Gastrocnemius medialis (tissue), 4 donors: ENCODE measurements around the gene AP3B2. TPM values are rescaled to one million over a fixed set of nuclear protein-coding genes. Genes with fewer than 3 reads are reported as not detected.

Experiments
- ATAC-seq, 2 donors: fragments of 150-250 bp; one replicate each; pipeline ENCODE4 v1.9.1; 2016
- DNase-seq, 2 donors: peaks; one replicate each; pipeline ENCODE4 v3.0.0-alpha.2; 2019
- H3K27ac ChIP-seq, 4 donors: fragments of 200-600 bp; sonication (generic); 1 replicate in 1 of 4; 2 replicates in 3 of 4; pipeline ENCODE4 v1.5.1; 2016 to 2018; ENCODE audit warnings: mild to moderate bottlenecking in 2 of 4, moderate library complexity in 1 of 4
- H3K27me3 ChIP-seq, 3 donors: fragments of 200-600 bp; sonication (generic) in 2 of 3; 1 replicate in 1 of 3; 2 replicates in 2 of 3; pipeline versions ENCODE4 v1.5.1 to v1.6.0; 2016 to 2019; ENCODE audit warnings: mild to moderate bottlenecking in 1 of 3, moderate library complexity in 1 of 3
- H3K36me3 ChIP-seq, 2 donors: fragments of 200-600 bp; sonication (generic) in 1 of 2; one replicate each; pipeline ENCODE4 v1.5.1; 2017 to 2018
- H3K4me1 ChIP-seq, 2 donors: fragments of 200-600 bp; sonication (generic) in 1 of 2; one replicate each; pipeline ENCODE4 v1.5.1; 2016 to 2017; ENCODE audit warnings: mild to moderate bottlenecking in 2 of 2
- H3K4me3 ChIP-seq, 4 donors: fragments of 200-600 bp; sonication (generic) in 3 of 4; 1 replicate in 1 of 4; 2 replicates in 3 of 4; pipeline ENCODE4 v1.5.1; 2016 to 2019; ENCODE audit warnings: mild to moderate bottlenecking in 2 of 4
- H3K9me3 ChIP-seq, 3 donors: fragments of 200-600 bp; sonication (generic) in 2 of 3; 1 replicate in 1 of 3; 2 replicates in 2 of 3; pipeline ENCODE4 v1.5.1; 2016 to 2019
- CTCF ChIP-seq, 5 experiments: fragments of 450-650 bp in 3 of 5; fragments of 200-600 bp in 2 of 5; sonication (generic) in 2 of 5; IDR thresholded peaks in 4 of 5; conservative IDR thresholded peaks in 1 of 5; 1 replicate in 4 of 5; 2 replicates in 1 of 5; pipeline ENCODE4 v1.5.1; 2016 to 2019; ENCODE audit warnings: antibody characterized with exemption in 5 of 5, mild to moderate bottlenecking in 3 of 5, moderate library complexity in 3 of 5
- POLR2A ChIP-seq, 2 donors: fragments of 450-650 bp; IDR thresholded peaks; one replicate each; pipeline ENCODE4 v1.6.1; 2017; ENCODE audit warnings: antibody characterized with exemption in 2 of 2, mild to moderate bottlenecking in 2 of 2, moderate library complexity in 2 of 2
- in situ Hi-C, 4 donors: fragments of 200-750 bp; cut with MboI; loops; one replicate each; pipeline versions ENCODE4 v1.15.0 to v1.8.0; 2017; ENCODE audit warnings: low sequenced_read_pairs in 4 of 4
- intact Hi-C: fragments of 100-400 bp; cut with DNase I; formaldehyde crosslinking; loops from one replicate; pipeline ENCODE4 v1.15.1; 2023; ENCODE audit warnings: low total_unique reads
- total RNA-seq, 4 donors: library from RNA; depleted of rRNA; stranded (reverse); fragments of >200 nt; gene quantifications; one replicate each; pipeline versions ENCODE4 v1.1.0 to v1.2.3, GENCODE V29; 2016

The AP3B2 gene
- total RNA-seq, 4 donors from 2014 or later = 0.32 TPM; not detected in 3

- Histone ChIP-seq H3K27me3 (peaks cover 0 to 4% (median 2%) of the 10 kb centered on the region in 3 donors), H3K9me3 (no peaks in the 10 kb centered on the region), H3K4me1 (no peaks in the 10 kb centered on the region), H3K36me3 (no peaks in the 10 kb centered on the region), H3K27ac (no peak overlapping the region), H3K4me3 (no peak overlapping the region)
- DNase-seq = no peak
- ATAC-seq = no peak
- intact Hi-C loops (no loop called here), in situ Hi-C loops (no loop called here)
- TF ChIP-seq POLR2A (IDR thresholded peaks at IDR 0.05) (no peak), CTCF (IDR thresholded peaks at IDR 0.05 in 4 of 5, conservative IDR thresholded peaks at IDR 0.05 in 1 of 5) (no peak)
Measured at GRCh38 chr15:82635798-82636197, 73.9 kb downstream of the AP3B2 start.

- in situ Hi-C loops = no loop called here
- intact Hi-C loops = no loop called here
- TF ChIP-seq POLR2A (IDR thresholded peaks at IDR 0.05) (no peak), CTCF (IDR thresholded peaks at IDR 0.05 in 4 of 5, conservative IDR thresholded peaks at IDR 0.05 in 1 of 5) (no peak)
- no peak for ATAC-seq
- H3K4me3 ChIP-seq = no peak overlapping the region
- no peaks in the 10 kb centered on the region for H3K9me3 ChIP-seq
- H3K27me3 ChIP-seq = no peaks in the 10 kb centered on the region
- no peaks in the 10 kb centered on the region for H3K36me3 ChIP-seq
- DNase-seq = no peak
- no peak overlapping the region for H3K27ac ChIP-seq
- H3K4me1 ChIP-seq = no peaks in the 10 kb centered on the region
Measured at GRCh38 chr15:82630033-82630432, 79.6 kb downstream of the AP3B2 start.

- intact Hi-C loops = no loop called here
Measured at GRCh38 chr15:82625136-82625535, 84.5 kb downstream of the AP3B2 start.

GRCh38 chr15:82624438-82624837 lies 85.2 kb downstream of the AP3B2 start:
- TF ChIP-seq POLR2A (IDR thresholded peaks at IDR 0.05) (no peak), CTCF (IDR thresholded peaks at IDR 0.05 in 4 of 5, conservative IDR thresholded peaks at IDR 0.05 in 1 of 5) (no peak)
- Histone ChIP-seq H3K9me3 (no peaks in the 10 kb centered on the region), H3K4me1 (no peaks in the 10 kb centered on the region), H3K36me3 (no peaks in the 10 kb centered on the region), H3K27me3 (no peaks in the 10 kb centered on the region), H3K4me3 (no peak overlapping the region), H3K27ac (no peak overlapping the region)
- no peak for DNase-seq
- intact Hi-C loops = no loop called here
- ATAC-seq = no peak
- in situ Hi-C loops = loop anchor here in 1 of 4 donors (25.0 kb wide), 1 partner anchor 88 kb away; the partner anchor contains the start of gene AP3B2

More at GRCh38 chr15:82625136-82625535, 84.5 kb downstream of the AP3B2 start:
- Histone ChIP-seq H3K36me3 (no peaks in the 10 kb centered on the region), H3K27me3 (no peaks in the 10 kb centered on the region), H3K9me3 (no peaks in the 10 kb centered on the region), H3K27ac (no peak overlapping the region), H3K4me3 (no peak overlapping the region), H3K4me1 (no peaks in the 10 kb centered on the region)
- in situ Hi-C loops = no loop called here
- no peak for ATAC-seq
- DNase-seq = no peak
- TF ChIP-seq POLR2A (IDR thresholded peaks at IDR 0.05) (no peak), CTCF (IDR thresholded peaks at IDR 0.05 in 4 of 5, conservative IDR thresholded peaks at IDR 0.05 in 1 of 5) (no peak)

GRCh38 chr15:82624008-82624407 lies 85.7 kb downstream of the AP3B2 start:
- intact Hi-C loops (no loop called here), in situ Hi-C loops (loop anchor here in 1 of 4 donors (25.0 kb wide), 1 partner anchor 88 kb away; the partner anchor contains the start of gene AP3B2)
- DNase-seq (no peak), ATAC-seq (no peak)
- Histone ChIP-seq H3K27ac (no peak overlapping the region), H3K4me3 (no peak overlapping the region), H3K9me3 (no peaks in the 10 kb centered on the region), H3K4me1 (no peaks in the 10 kb centered on the region), H3K36me3 (no peaks in the 10 kb centered on the region), H3K27me3 (no peaks in the 10 kb centered on the region)
- TF ChIP-seq CTCF (IDR thresholded peaks at IDR 0.05 in 4 of 5, conservative IDR thresholded peaks at IDR 0.05 in 1 of 5) (no peak), POLR2A (IDR thresholded peaks at IDR 0.05) (no peak)
